ENCODE measurements around the gene LRRTM4.

LRRTM4 gene

DNA sequence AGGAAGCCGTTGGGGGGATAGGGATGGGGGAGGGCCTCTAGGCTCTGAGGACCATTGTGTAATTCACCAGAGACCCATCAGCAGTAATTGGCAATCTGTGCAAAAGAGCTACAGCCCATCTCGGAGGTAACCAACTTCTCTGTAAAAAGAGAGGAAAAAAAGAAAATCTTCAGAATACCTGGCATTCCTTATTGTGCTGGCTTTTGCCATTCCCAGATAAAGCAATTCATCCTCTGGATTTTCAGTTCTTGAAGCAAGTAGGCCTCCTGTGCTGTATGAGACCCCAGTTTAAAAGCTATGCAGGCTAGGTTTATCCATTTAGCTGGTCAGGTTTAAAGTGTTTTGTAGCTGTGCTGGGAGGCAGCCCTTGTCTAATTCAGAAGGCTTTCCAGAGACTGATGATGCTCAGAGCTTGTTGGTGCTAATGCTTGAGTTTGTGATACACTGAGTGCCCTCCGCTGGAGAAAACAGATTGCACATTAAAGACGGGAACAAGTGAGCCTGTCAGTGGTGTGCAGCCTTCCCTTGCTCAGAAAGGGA lies at the start of gene LRRTM4:
Gene LRRTM4 (minus strand): TSS at position 446 of the 540 bp plus-strand sequence.
- Mint-ChIP-seq H3K27ac (no peak within 1 kb of the TSS), H3K4me1 (no peaks in the 10 kb centered on the region), H3K27me3 (no peaks in the 10 kb centered on the region), H3K4me3 (no peak within 1 kb of the TSS), H3K9me3 (peaks cover 5% of the 10 kb centered on the region), H3K36me3 (no peaks in the 10 kb centered on the region)

DNA sequence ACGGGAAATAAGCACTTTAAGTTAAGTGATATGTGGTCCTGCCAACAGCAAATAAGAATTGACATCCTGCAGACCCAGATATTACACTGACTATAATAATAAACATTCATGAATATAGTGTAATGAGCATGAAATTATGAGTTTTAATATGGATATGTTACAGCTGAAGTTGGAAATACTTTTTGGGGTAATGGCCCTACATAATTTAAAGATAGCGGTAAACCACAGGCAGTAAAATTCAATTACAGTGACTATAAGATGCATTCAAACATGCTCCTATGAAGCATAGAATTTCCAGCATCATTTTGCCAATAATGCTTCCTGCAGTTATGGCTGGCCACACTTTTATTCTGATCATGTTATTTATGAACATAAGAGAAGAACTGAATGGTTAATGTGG lies 49.4 kb upstream of the LRRTM4 start:
- Mint-ChIP-seq H3K4me3 (no peak overlapping the region), H3K27me3 (no peaks in the 10 kb centered on the region), H3K4me1 (no peaks in the 10 kb centered on the region), H3K9me3 (peaks cover 3% of the 10 kb centered on the region), H3K36me3 (no peaks in the 10 kb centered on the region), H3K27ac (no peak overlapping the region)

DNA sequence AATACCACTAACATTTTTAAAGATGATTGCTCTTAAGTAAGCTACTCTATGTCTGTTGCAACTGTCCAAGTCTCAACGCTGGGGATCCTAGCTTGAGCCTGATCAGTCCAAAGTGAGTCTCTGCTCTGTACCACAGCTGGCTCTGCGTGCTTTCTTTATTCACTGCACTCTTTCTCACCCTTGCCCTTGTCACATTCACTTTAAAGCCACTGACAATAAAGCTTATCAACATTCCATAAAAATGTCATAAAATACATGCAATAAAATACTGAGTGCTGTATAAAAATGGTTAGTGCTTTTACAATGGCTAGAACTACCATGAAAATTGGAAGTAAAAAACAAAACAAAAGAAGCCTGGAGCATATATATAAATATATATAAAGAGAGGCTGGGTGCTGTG lies 45.5 kb upstream of the LRRTM4 start:
- Mint-ChIP-seq H3K27me3 (no peaks in the 10 kb centered on the region), H3K4me3 (no peak overlapping the region), H3K27ac (no peak overlapping the region), H3K9me3 (peaks cover 3% of the 10 kb centered on the region), H3K4me1 (no peaks in the 10 kb centered on the region), H3K36me3 (no peaks in the 10 kb centered on the region)

DNA sequence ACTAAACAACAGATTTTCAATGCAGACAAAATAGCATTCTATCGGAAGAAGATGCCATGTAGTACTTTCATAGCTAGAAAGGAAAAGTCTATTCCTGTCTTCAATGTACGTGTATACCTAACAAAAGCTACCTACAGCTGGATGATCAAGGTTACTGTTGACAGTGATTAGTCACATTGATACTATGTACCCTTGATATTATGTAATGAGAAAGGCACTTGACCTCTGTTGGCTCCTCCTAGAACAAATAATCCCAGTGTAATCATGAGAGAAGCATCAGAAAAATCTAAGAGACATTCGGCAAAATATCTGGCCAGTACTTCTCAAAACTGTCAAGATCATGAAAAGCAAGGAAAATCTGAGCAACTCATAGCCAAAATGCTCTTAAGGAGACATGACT lies 44.4 kb upstream of the LRRTM4 start:
- no peak overlapping the region for H3K4me3 Mint-ChIP-seq
- H3K27ac Mint-ChIP-seq: no peak overlapping the region
- no peaks in the 10 kb centered on the region for H3K27me3 Mint-ChIP-seq
- no peaks in the 10 kb centered on the region for H3K36me3 Mint-ChIP-seq
- no peaks in the 10 kb centered on the region for H3K9me3 Mint-ChIP-seq
- H3K4me1 Mint-ChIP-seq: no peaks in the 10 kb centered on the region

DNA sequence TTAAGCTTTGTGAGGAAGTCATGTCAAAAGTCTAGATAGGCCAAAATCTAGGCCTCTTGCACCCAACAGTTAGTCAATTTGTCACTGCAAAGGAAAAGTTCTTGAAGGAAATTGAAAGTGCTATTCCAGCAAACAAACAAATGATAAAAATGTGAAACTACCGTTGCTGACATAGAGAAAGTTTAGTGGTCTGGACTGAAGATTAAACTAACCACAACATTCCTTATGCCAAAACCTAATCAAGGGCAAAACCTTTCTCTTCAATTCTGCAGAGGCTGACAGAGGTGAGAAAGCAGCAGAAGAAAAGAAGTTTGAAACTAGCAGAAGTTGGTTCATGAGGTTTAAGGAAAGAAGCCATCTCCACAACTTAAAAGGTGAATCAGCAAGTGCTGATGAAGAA lies 44.0 kb upstream of the LRRTM4 start:
- H3K36me3 Mint-ChIP-seq: no peaks in the 10 kb centered on the region
- H3K27ac Mint-ChIP-seq: no peak overlapping the region
- no peak overlapping the region for H3K4me3 Mint-ChIP-seq
- H3K27me3 Mint-ChIP-seq: no peaks in the 10 kb centered on the region
- no peaks in the 10 kb centered on the region for H3K9me3 Mint-ChIP-seq
- no peaks in the 10 kb centered on the region for H3K4me1 Mint-ChIP-seq

DNA sequence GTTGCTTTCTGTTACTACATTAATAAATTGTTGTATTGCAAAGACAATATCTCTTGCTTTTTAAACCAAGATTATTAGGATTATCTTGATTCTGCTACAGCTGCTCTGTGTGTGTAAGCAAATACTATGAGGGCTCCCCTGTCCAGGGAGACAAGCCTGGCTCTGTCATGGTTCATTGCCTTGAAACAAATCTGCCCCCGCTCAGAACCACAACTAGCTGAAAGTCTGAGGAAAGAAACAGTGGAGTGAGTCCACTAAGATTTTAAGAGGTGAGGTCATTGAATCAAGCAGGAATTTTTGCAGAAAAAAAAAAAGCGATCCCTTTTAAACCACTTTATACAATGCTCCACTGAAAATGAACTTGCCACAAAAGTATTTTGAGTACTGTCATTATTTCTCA lies 30.8 kb upstream of the LRRTM4 start:
- H3K36me3 Mint-ChIP-seq: no peaks in the 10 kb centered on the region
- H3K27ac Mint-ChIP-seq: no peak overlapping the region
- H3K9me3 Mint-ChIP-seq: peaks cover 6% of the 10 kb centered on the region
- no peak overlapping the region for H3K4me3 Mint-ChIP-seq
- H3K27me3 Mint-ChIP-seq: no peaks in the 10 kb centered on the region
- H3K4me1 Mint-ChIP-seq: no peaks in the 10 kb centered on the region

DNA sequence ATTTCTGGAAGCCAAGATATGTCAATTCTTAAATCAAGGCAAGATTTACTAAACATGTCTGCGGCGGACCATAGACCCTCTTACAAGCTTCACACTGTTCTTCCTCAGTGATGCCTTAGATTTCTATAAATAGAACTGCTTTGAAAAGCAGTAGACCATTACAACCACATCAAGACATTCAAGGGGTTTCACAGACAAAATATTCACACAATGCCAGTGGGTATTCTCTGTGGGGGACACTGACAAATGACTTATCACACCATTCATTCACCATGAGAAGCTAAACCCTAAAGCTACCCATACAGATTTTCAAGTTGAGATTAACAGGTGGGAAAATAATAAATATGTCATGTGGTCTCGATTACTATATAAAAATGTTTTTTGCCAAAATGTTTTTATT lies 15.9 kb upstream of the LRRTM4 start:
- Mint-ChIP-seq H3K27ac (no peak overlapping the region), H3K4me3 (no peak overlapping the region), H3K27me3 (no peaks in the 10 kb centered on the region), H3K9me3 (peaks cover 16% of the 10 kb centered on the region), H3K36me3 (no peaks in the 10 kb centered on the region), H3K4me1 (no peaks in the 10 kb centered on the region)

DNA sequence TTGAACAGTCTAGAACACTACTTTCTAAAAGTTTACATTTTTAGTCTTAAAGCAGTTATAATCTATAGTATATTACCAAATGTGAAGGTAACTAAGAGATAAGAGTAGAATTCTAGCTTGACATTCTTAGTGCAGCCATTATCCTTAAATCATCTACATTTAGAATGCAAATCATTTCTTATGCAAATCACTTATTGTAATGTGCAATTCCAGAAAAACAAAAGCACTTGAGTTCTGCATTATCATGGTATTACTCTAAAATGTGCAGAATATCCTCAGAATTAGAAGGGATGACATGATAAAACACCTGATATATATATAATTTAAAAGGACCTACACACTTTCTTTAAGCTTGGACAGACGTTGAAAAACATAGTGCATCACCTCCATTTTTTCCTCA lies 712 bp upstream of the LRRTM4 start:
- Mint-ChIP-seq H3K4me3 (no peak overlapping the region), H3K9me3 (peaks cover 5% of the 10 kb centered on the region), H3K27ac (no peak overlapping the region), H3K4me1 (no peaks in the 10 kb centered on the region), H3K27me3 (no peaks in the 10 kb centered on the region), H3K36me3 (no peaks in the 10 kb centered on the region)

DNA sequence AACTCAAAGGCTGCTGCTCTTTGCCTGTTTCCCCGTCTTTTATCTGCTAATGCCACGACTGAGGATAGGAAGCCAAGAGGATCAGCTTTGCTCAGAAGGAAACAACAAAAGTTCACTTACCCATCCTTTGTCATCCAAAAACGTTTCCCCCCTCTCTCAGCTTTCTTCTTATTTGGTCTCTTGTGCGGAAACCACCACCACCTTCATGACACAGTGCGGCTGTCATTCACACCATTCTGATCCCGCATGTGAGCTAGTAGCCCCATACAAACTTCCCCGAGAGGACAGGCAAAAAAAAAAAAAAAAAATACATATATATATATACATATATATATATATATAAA lies 656 bp downstream of the LRRTM4 start:
- Mint-ChIP-seq H3K36me3 (no peaks in the 10 kb centered on the region), H3K4me1 (no peaks in the 10 kb centered on the region), H3K27ac (no peak overlapping the region), H3K9me3 (peaks cover 5% of the 10 kb centered on the region), H3K27me3 (no peaks in the 10 kb centered on the region), H3K4me3 (no peak overlapping the region)

DNA sequence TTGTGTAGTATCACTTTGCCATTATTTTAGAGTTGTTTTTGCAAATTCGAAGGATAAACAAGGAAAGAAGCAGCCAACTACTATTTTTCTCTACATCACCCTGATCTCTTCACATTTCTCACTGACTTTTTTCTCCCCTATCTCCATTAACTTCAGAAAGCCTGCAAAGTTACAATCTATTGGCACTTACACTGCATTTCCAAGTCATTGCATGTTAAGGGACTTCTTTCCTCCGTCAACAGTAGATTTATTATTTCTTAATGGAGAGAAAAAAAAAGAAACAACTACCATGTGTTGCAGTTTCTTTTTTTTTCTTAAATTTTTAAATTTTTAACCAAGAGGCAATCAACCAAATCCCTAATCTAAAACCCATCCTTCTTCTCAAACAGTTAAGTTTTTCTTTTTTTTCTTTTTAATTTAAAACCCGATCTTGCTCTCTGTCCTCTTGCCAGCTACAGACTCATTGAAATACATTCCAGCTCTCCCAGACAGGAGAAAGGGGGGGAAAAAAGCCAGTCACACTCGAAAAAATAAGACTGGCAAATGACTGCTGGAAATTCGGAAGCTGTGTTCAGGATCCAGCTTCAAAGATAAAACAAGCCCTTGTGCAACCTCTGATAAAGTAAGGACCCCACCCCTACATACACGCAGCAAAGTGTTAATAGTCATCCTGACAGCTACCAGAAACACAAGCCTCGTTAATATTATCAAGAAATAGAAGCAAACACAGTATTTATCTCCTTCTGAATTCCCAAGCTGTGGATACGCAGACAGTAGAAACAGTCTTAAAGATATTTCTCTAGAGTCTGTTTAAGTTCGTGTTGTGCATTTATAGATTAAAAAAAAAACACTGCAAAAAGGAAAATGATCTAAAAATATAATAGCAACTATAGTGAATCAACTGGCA lies 1.3 kb downstream of the LRRTM4 start:
- Mint-ChIP-seq H3K27ac (no peak overlapping the region), H3K4me1 (no peaks in the 10 kb centered on the region), H3K27me3 (no peaks in the 10 kb centered on the region), H3K9me3 (peaks cover 5% of the 10 kb centered on the region), H3K4me3 (no peak overlapping the region), H3K36me3 (no peaks in the 10 kb centered on the region)

DNA sequence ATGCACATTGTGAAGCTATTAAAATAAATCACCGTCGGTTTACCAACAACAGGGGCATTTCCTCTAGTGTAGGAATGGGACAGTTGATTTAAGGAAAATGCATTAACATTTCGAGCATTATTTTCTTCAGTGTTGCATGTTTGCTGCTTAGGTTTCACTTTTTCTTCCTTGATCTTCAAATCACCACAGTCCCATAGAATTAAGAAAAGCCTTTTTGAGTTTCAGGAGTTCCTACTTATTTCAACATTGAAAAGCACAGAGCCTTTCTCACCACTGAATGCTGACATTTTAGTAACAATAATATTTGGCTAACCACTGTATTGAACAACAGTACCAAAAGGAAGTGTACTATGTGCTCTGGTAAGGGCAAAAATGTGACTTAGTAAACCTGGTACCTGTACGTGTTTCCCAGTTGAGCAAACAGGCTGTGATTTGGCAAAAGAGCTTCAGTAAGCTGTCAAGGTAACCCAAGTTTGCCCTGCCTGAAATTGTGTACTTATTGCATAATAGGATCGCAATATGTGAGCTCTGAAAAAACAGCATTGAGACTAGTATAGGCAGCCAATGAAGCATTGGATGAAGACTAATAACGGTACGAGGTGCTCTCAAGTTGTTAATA lies 2.2 kb downstream of the LRRTM4 start:
- Mint-ChIP-seq H3K4me3 (no peak overlapping the region), H3K27me3 (no peaks in the 10 kb centered on the region), H3K27ac (no peak overlapping the region), H3K4me1 (no peaks in the 10 kb centered on the region), H3K36me3 (no peaks in the 10 kb centered on the region), H3K9me3 (peaks cover 5% of the 10 kb centered on the region)

DNA sequence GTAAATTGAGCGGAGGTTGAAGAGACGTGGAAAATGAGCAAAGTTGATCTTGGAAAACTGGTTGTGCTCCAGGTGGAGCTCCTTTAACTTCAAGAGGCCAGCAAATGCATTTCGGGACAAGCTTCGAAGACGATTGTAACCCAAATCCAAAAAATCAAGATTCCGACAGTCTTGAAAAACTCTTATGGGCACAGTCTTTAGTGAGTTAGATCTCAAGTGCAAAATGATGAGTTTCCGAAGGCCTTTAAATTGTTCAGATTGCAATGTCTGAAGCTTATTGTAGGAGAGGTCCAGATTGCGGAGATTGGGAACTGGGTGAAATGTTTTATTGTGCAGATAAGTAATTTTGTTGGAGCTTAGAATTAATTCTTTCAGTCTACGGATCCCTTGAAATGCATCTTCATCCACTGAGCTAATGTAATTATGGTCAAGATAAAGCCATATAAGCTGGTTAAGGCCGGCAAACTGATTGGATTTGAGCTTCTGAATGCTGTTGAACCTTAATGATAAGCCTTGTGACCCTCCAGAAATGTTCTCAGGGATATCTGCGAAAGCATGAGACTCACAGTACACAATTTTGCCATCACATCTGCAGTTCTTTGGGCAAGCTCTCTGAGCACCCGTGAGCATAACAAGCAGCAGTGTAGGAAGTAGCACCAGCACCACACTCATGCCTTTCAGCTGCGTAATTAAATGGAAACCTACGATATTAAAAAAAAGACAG lies 2.9 kb downstream of the LRRTM4 start:
- no peak overlapping the region for H3K27ac Mint-ChIP-seq
- H3K36me3 Mint-ChIP-seq: no peaks in the 10 kb centered on the region
- H3K9me3 Mint-ChIP-seq: peaks cover 5% of the 10 kb centered on the region
- H3K4me3 Mint-ChIP-seq: no peak overlapping the region
- no peaks in the 10 kb centered on the region for H3K27me3 Mint-ChIP-seq
- H3K4me1 Mint-ChIP-seq: no peaks in the 10 kb centered on the region

DNA sequence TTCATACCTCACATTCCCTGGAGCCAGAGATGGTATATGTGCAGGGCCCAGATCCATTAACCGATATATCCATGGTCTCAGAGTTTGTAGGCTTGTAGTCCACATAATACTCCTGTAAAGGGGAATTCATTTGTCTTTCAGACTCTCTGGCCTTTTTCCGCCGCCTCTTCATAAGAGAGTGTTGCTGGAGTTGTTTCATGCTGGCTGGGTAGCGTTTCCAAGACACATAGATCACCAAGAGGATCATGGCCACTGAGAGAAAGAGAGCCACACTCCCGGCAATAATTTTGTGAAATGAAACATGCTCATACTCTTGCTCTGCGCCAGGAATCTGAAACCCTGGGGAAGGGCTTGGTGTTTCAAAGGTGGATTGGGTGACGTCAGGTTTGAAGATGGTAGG lies 3.9 kb downstream of the LRRTM4 start:
- Mint-ChIP-seq H3K9me3 (peaks cover 5% of the 10 kb centered on the region), H3K27ac (no peak overlapping the region), H3K36me3 (no peaks in the 10 kb centered on the region)

DNA sequence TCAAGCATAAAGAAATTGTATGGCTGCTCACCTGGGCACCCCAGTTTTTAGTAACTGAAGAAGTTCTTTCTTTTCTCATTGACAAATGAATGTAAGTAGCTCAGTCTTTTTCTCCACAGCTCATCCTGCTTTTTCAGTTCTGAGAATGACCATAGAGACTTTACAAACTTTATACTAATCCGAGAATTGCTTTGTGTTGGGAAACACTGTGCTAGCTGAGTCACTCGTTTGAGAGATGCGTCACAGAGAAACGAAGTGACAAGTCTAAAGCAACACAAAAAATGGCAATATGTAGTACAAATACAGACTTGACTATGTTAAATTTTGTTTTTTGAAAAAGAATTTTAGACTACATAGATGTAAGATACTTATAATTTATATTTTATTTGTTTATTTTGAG lies 9.0 kb downstream of the LRRTM4 start:
- Mint-ChIP-seq H3K27me3 (no peaks in the 10 kb centered on the region), H3K4me3 (no peak overlapping the region), H3K9me3 (peaks cover 1% of the 10 kb centered on the region), H3K36me3 (no peaks in the 10 kb centered on the region), H3K4me1 (no peaks in the 10 kb centered on the region), H3K27ac (no peak overlapping the region)

More for the DNA sequence above, 3.9 kb downstream of the LRRTM4 start:
- Mint-ChIP-seq H3K27me3 (no peaks in the 10 kb centered on the region), H3K4me3 (no peak overlapping the region), H3K4me1 (no peaks in the 10 kb centered on the region)

DNA sequence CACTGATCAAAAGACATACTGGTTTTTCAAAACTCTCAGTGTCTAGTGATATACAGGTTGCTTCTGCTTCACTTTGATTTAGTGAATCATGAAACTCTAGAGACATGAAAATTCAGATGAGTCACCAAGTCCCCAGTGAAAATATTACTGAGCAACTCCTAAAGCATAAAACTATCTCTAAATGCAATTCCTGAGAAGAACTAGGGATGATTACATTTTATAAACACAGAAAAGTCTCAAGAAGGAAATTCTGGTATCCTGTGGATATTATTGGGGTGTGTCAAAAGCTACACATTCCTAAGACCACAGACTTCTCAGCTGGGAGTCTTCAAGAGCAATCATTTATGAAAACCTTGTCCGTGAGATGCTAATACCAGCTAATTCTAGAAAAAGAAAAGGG lies 9.7 kb downstream of the LRRTM4 start:
- Mint-ChIP-seq H3K27ac (no peak overlapping the region), H3K27me3 (no peaks in the 10 kb centered on the region), H3K4me1 (no peaks in the 10 kb centered on the region), H3K36me3 (no peaks in the 10 kb centered on the region), H3K4me3 (no peak overlapping the region), H3K9me3 (no peaks in the 10 kb centered on the region)

DNA sequence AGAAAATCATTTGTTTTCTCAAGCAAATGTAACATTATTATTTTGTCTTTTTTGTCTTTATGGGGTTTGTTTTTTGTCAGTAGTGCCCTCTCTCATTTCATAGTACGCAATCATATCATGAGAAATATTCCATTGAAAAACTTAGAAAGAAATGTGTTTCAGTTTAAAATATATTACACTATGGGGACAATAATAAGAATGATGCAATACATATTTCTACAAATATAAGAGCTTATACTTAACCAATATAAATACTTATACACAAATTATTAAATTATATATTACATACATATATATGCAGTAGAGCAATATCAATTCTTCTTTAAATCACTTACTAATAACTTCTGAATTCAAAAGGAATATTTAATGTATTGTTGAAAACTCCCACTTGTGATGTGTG lies 13.7 kb downstream of the LRRTM4 start:
- Mint-ChIP-seq H3K27ac (no peak overlapping the region), H3K9me3 (no peaks in the 10 kb centered on the region), H3K27me3 (no peaks in the 10 kb centered on the region), H3K36me3 (no peaks in the 10 kb centered on the region), H3K4me3 (no peak overlapping the region), H3K4me1 (no peaks in the 10 kb centered on the region)

Measured in activated naive CD4-positive, alpha-beta T cell treated with anti-CD3 and anti-CD28 coated beads, Interleukin-2, amount 50 U/mL, for 24 hours (primary cell).